PC-9 (cell line): Measurements from ENCODE around the gene ZDHHC14.

ENCODE experiments used
- EZH2 ChIP-seq: fragments of 200-600 bp; sonication (generic); IDR thresholded peaks from 2 replicates; pipeline ENCODE4 v1.8.0; 2017; ENCODE audit warnings: antibody characterized with exemption, low read depth
- TF ChIP-seq, protein P1 (sequence below): fragments of 200-600 bp; sonication (generic); conservative IDR thresholded peaks from 2 replicates; pipeline ENCODE4 v1.6.1; 2017; ENCODE audit warnings: mixed run types, antibody characterized with exemption, mild to moderate bottlenecking, moderate library complexity

GRCh38 chr6:157445277-157446009 is 64.5 kb downstream of the ZDHHC14 start:
- TF ChIP-seq, protein P1, sequence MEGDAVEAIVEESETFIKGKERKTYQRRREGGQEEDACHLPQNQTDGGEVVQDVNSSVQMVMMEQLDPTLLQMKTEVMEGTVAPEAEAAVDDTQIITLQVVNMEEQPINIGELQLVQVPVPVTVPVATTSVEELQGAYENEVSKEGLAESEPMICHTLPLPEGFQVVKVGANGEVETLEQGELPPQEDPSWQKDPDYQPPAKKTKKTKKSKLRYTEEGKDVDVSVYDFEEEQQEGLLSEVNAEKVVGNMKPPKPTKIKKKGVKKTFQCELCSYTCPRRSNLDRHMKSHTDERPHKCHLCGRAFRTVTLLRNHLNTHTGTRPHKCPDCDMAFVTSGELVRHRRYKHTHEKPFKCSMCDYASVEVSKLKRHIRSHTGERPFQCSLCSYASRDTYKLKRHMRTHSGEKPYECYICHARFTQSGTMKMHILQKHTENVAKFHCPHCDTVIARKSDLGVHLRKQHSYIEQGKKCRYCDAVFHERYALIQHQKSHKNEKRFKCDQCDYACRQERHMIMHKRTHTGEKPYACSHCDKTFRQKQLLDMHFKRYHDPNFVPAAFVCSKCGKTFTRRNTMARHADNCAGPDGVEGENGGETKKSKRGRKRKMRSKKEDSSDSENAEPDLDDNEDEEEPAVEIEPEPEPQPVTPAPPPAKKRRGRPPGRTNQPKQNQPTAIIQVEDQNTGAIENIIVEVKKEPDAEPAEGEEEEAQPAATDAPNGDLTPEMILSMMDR: no peak
- TF ChIP-seq EZH2: no peak
